ENCODE data around the gene ZGLP1. TPM values are rescaled to one million over a fixed set of nuclear protein-coding genes. Genes with fewer than 3 reads are reported as not detected.

Gene ZGLP1
- total and polyA plus RNA-seq, 2 of the 13 experiments (the other 11 are each of a cell fraction or from before 2014, with no cell fraction given): 2.4 to 3.0 TPM

GRCh38 chr19:10335352-10335985 is 25.9 kb upstream of the ZGLP1 start:
- ATAC-seq (peak; percentile 54), FAIRE-seq (no peak), DNase-seq (ENCODE audit: low spot score) (no peak)
- H3K4me2 ChIP-seq (ENCODE audit: low read depth, low read length): peak overlapping the region; percentile 98
- BruUV-seq (replicated peaks): no TSS peak
- peaks cover 8% of the 10 kb centered on the region; the same call in 1 of the 2 replicates for H4K20me1 ChIP-seq (ENCODE audit: insufficient read depth, low read length)
- WGBS (ENCODE audit: low lambda C conversion rate): 6% methylated on average over 7 of the region's 26 CpGs
- intact Hi-C loops (cut with micrococcal nuclease; ENCODE audit: unreplicated experiment) (loop anchor here (2.0 to 5.0 kb wide), 2 partner anchors 52 to 67 kb away; no protein-coding TSS in a partner anchor), in situ Hi-C loops (cut with HindIII; ENCODE audit: extremely low pct_ligation_motif_present, low pct_unique_long_range_greater_than_20kb) (loop anchor here (5.0 kb wide), 1 partner anchor 47 kb away; the partner anchor contains the start of gene TYK2)
- H3K27ac ChIP-seq (ENCODE audit: extremely low read length, insufficient read depth, low read length): peak overlapping the region; percentile 26
- ChIA-PET POLR2A (interaction anchor here (0.7 to 6.9 kb wide), 12 partner anchors 10 to 500 kb away, joined by 3 to 79 read pairs (median 16); partner anchors contain the start of genes FDX2, ICAM1, ICAM5 and TMED1), CTCF (ENCODE audit: low intra/inter-chr PET ratio, low total read pairs) (no interaction called here)
- H3K79me2 ChIP-seq (ENCODE audit: insufficient read depth, low read length): peaks cover 31% of the 10 kb centered on the region
- peak overlapping the region; percentile 39 to 89 (median 86) for H3K4me3 ChIP-seq (replicated peaks in 1 of 3; ENCODE audit: insufficient read depth in 1 of 3, low read depth in 2 of 3, low read length in 3 of 3)
- no peaks in the 10 kb centered on the region for H3K9me3 ChIP-seq (ENCODE audit: low read length)
- peaks cover under 1 to 5% of the 10 kb centered on the region in 2 experiments for H3K36me3 ChIP-seq (replicated peaks in 1 of 2; ENCODE audit: control insufficient read depth in 1 of 2, insufficient read depth in 2 of 2, low read length in 2 of 2)
- H3K9ac ChIP-seq (ENCODE audit: insufficient read depth, low read depth, low read length): peak overlapping the region; percentile 59
- H2AFZ ChIP-seq (ENCODE audit: low read length): no peak overlapping the region
- H3K4me1 ChIP-seq (ENCODE audit: insufficient read depth, low read length): peaks cover 60% of the 10 kb centered on the region
- peaks cover 0 to 3% of the 10 kb centered on the region in 2 experiments; a peak in 2 of 5 replicates for H3K27me3 ChIP-seq (ENCODE audit: control insufficient read depth in 1 of 2, insufficient read depth in 2 of 2, low read length in 2 of 2)
- TF ChIP-seq ZNF460 (CRISPR knock-in tag; IDR thresholded peaks at IDR 0.05; ENCODE audit: borderline replicate concordance) (no peak), ZMYM2 (CRISPR knock-in tag; IDR thresholded peaks at IDR 0.05) (peak; percentile 73; the same call in 1 of the 2 replicates), RXRB (CRISPR knock-in tag; IDR thresholded peaks at IDR 0.05; ENCODE audit: borderline replicate concordance) (0 out of 2 replicates have a peak, but pooled peaks have one; percentile 51), ZNF773 (CRISPR knock-in tag; IDR thresholded peaks at IDR 0.05; ENCODE audit: borderline replicate concordance) (no peak), ZFP41 (CRISPR knock-in tag; IDR thresholded peaks at IDR 0.05; ENCODE audit: borderline replicate concordance) (peak; percentile 26; the same call in 1 of the 2 replicates), ZNF589 (CRISPR knock-in tag; conservative IDR thresholded peaks at IDR 0.05) (no peak), REPIN1 (CRISPR knock-in tag; IDR thresholded peaks at IDR 0.05; ENCODE audit: borderline replicate concordance, low read depth) (no peak), KDM6A (CRISPR knock-in tag; IDR thresholded peaks at IDR 0.05; ENCODE audit: low read depth) (no peak), E2F2 (CRISPR knock-in tag; IDR thresholded peaks at IDR 0.05; ENCODE audit: borderline replicate concordance) (no peak), KAT2B (IDR thresholded peaks at IDR 0.05; ENCODE audit: borderline replicate concordance, low read depth, low read length) (no peak), SRF (IDR thresholded peaks at IDR 0.05; ENCODE audit: low read depth, low read length) (no peak), NPAS2 (CRISPR knock-in tag; IDR thresholded peaks at IDR 0.05; ENCODE audit: borderline replicate concordance) (no peak), ZKSCAN1 (IDR thresholded peaks at IDR 0.05; ENCODE audit: low read length) (no peak), RNF2 (conservative IDR thresholded peaks at IDR 0.05; ENCODE audit: low read depth) (no peak), CSRNP2 (CRISPR knock-in tag; conservative IDR thresholded peaks at IDR 0.05; ENCODE audit: low read depth) (no peak), ZNF770 (CRISPR knock-in tag; IDR thresholded peaks at IDR 0.05) (peak; percentile 47; the same call in 1 of the 2 replicates), KLF9 (CRISPR knock-in tag; IDR thresholded peaks at IDR 0.05; ENCODE audit: low read depth) (no peak), HDAC1 (CRISPR knock-in tag; IDR thresholded peaks at IDR 0.05) (peak; percentile 33; the same call in 1 of the 2 replicates), POLR2G (IDR thresholded peaks at IDR 0.05; ENCODE audit: low read depth, low read length) (no peak), ZNF607 (CRISPR knock-in tag; IDR thresholded peaks at IDR 0.05; ENCODE audit: borderline replicate concordance) (no peak; the same call in 1 of the 2 replicates)

Measured in HepG2 (cell line).